Stimulated activated effector memory CD8-positive, alpha-beta T cell treated with anti-CD3 and anti-CD28 coated beads, Interleukin-12 subunit alpha, Interleukin-12 subunit beta, amount 100 ng/mL, for 72 hours (primary cell): ENCODE measurements around the gene NECAP2.
A peak's percentile ranks its signal among the peaks of the same experiment; 100 is the strongest.
"Not testable (repeated sequence)": the region's sequence is repeated elsewhere in the genome, so short reads cannot be mapped to it uniquely, and the experiment has no call there.

Experiments
- ATAC-seq: fragments of 150-1000 bp; cut with Tn5 transposase; 2 replicates; pipeline ENCODE4 v1.10.0; 2021
- DNase-seq, 2 donors: peaks; one replicate each; pipeline ENCODE4 v3.0.0; 2021 to 2022; ENCODE audit warnings: low spot score in 2 of 2
- H3K27ac Mint-ChIP-seq: one replicate; pipeline ENCODE4 v1.8.0; 2022; ENCODE audit warnings: mild to moderate bottlenecking, mixed read lengths
- H3K36me3 Mint-ChIP-seq: one replicate; pipeline ENCODE4 v1.8.0; 2022; ENCODE audit warnings: mild to moderate bottlenecking, mixed read lengths
- H3K4me1 Mint-ChIP-seq: one replicate; pipeline ENCODE4 v1.8.0; 2022; ENCODE audit warnings: mixed read lengths
- H3K4me3 Mint-ChIP-seq: one replicate; pipeline ENCODE4 v1.8.0; 2022; ENCODE audit warnings: mild to moderate bottlenecking, mixed read lengths
- H3K9me3 Mint-ChIP-seq: one replicate; pipeline ENCODE4 v1.8.0; 2022; ENCODE audit warnings: mixed read lengths

Gene NECAP2

GRCh38 chr1:16492937-16493336 is 52.4 kb downstream of the NECAP2 start:
- H3K9me3 Mint-ChIP-seq, H3K36me3 Mint-ChIP-seq, DNase-seq, H3K4me3 Mint-ChIP-seq, H3K27ac Mint-ChIP-seq: not testable (repeated sequence)
- H3K4me1 Mint-ChIP-seq = peaks cover 19% of the 10 kb centered on the region
- ATAC-seq = peak; percentile 61

GRCh38 chr1:16493731-16494130 is 53.2 kb downstream of the NECAP2 start:
- not testable (repeated sequence) for ATAC-seq, H3K4me3 Mint-ChIP-seq, H3K36me3 Mint-ChIP-seq, H3K9me3 Mint-ChIP-seq, DNase-seq, H3K27ac Mint-ChIP-seq
- peaks cover 23% of the 10 kb centered on the region for H3K4me1 Mint-ChIP-seq

GRCh38 chr1:16497474-16497904 is 57.0 kb downstream of the NECAP2 start:
- not testable (repeated sequence) for H3K36me3 Mint-ChIP-seq, ATAC-seq, H3K9me3 Mint-ChIP-seq, DNase-seq
- Mint-ChIP-seq H3K4me1 (peaks cover 21% of the 10 kb centered on the region), H3K4me3 (peak overlapping the region; percentile 80), H3K27ac (peak overlapping the region; percentile 24)

- Mint-ChIP-seq H3K27ac (peak overlapping the region; percentile 24), H3K4me1 (peaks cover 21% of the 10 kb centered on the region), H3K4me3 (peak overlapping the region; percentile 80)
- H3K36me3 Mint-ChIP-seq, ATAC-seq, H3K9me3 Mint-ChIP-seq, DNase-seq: not testable (repeated sequence)
Observed at GRCh38 chr1:16498047-16498446, 57.5 kb downstream of the NECAP2 start.

GRCh38 chr1:16498573-16499413 is 58.3 kb downstream of the NECAP2 start:
- Mint-ChIP-seq H3K4me3 (peak overlapping the region; percentile 80), H3K9me3 (no peaks in the 10 kb centered on the region), H3K4me1 (peaks cover 18% of the 10 kb centered on the region), H3K36me3 (peaks cover 6% of the 10 kb centered on the region), H3K27ac (peak overlapping the region; percentile 24)
- ATAC-seq = peak; percentile 94
- DNase-seq = peak; percentile 84 to 93

GRCh38 chr1:16500466-16500865 is 59.9 kb downstream of the NECAP2 start:
- not testable (repeated sequence) for H3K36me3 Mint-ChIP-seq, H3K27ac Mint-ChIP-seq, H3K9me3 Mint-ChIP-seq, ATAC-seq, DNase-seq
- H3K4me1 Mint-ChIP-seq = peaks cover 16% of the 10 kb centered on the region
- peak overlapping the region; percentile 80 for H3K4me3 Mint-ChIP-seq

- H3K4me1 Mint-ChIP-seq = peaks cover 20% of the 10 kb centered on the region
- peak overlapping the region; percentile 80 for H3K4me3 Mint-ChIP-seq
- H3K9me3 Mint-ChIP-seq, H3K27ac Mint-ChIP-seq, ATAC-seq, DNase-seq, H3K36me3 Mint-ChIP-seq: not testable (repeated sequence)
Observed at GRCh38 chr1:16500975-16501374, 60.5 kb downstream of the NECAP2 start.

GRCh38 chr1:16501446-16501845 is 60.9 kb downstream of the NECAP2 start:
- not testable (repeated sequence) for ATAC-seq, H3K27ac Mint-ChIP-seq, DNase-seq, H3K4me3 Mint-ChIP-seq, H3K36me3 Mint-ChIP-seq, H3K9me3 Mint-ChIP-seq
- H3K4me1 Mint-ChIP-seq = peaks cover 20% of the 10 kb centered on the region

GRCh38 chr1:16503494-16503893 is 63.0 kb downstream of the NECAP2 start:
- H3K9me3 Mint-ChIP-seq = no peaks in the 10 kb centered on the region
- H3K36me3 Mint-ChIP-seq = no peaks in the 10 kb centered on the region
- no peak overlapping the region for H3K27ac Mint-ChIP-seq
- no peak overlapping the region for H3K4me3 Mint-ChIP-seq
- no peak for DNase-seq
- ATAC-seq = no peak
- peaks cover 7% of the 10 kb centered on the region for H3K4me1 Mint-ChIP-seq

- DNase-seq, H3K36me3 Mint-ChIP-seq, H3K27ac Mint-ChIP-seq, ATAC-seq, H3K4me1 Mint-ChIP-seq, H3K4me3 Mint-ChIP-seq, H3K9me3 Mint-ChIP-seq: not testable (repeated sequence)
Observed at GRCh38 chr1:16505870-16506269, 65.3 kb downstream of the NECAP2 start.

- H3K4me3 Mint-ChIP-seq, DNase-seq, H3K4me1 Mint-ChIP-seq, H3K27ac Mint-ChIP-seq, H3K9me3 Mint-ChIP-seq, H3K36me3 Mint-ChIP-seq, ATAC-seq: not testable (repeated sequence)
Observed at GRCh38 chr1:16506364-16507136, 66.0 kb downstream of the NECAP2 start.

- not testable (repeated sequence) for H3K27ac Mint-ChIP-seq, H3K9me3 Mint-ChIP-seq, H3K4me1 Mint-ChIP-seq, H3K4me3 Mint-ChIP-seq, ATAC-seq, H3K36me3 Mint-ChIP-seq, DNase-seq
Observed at GRCh38 chr1:16508861-16509445, 68.4 kb downstream of the NECAP2 start.
